ENCODE results near the gene INVS. TPM values are rescaled to one million over a fixed set of nuclear protein-coding genes. Genes with fewer than 3 reads are reported as not detected.

INVS gene
- total RNA-seq, 1 donor from 2014 or later = 24.2 TPM

- no peak for DNase-seq
Measured at GRCh38 chr9:100340224-100340623, 241.2 kb downstream of the INVS start.

DNA sequence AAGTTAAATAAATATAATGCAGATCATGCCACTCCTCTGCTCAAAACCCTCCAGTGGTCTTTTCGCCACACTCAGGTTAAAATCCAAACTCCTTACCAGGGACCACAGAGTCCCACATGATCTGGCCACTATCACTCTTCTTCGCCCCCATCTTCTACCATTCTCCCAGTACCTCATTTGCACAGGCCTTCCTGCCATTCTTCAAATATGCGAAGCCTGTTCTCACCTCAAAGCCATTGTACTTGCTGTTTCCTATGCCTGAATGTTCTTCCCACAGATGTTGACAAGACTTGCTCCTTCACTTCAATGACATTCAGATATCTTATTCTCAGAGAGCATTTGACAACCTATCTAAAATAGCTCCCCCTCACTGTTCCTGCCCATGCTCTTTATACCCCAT is 242.8 kb downstream of the INVS start:
- no peak for DNase-seq

- DNase-seq = no peak
Measured at GRCh38 chr9:100346836-100347235, 247.8 kb downstream of the INVS start.

DNA sequence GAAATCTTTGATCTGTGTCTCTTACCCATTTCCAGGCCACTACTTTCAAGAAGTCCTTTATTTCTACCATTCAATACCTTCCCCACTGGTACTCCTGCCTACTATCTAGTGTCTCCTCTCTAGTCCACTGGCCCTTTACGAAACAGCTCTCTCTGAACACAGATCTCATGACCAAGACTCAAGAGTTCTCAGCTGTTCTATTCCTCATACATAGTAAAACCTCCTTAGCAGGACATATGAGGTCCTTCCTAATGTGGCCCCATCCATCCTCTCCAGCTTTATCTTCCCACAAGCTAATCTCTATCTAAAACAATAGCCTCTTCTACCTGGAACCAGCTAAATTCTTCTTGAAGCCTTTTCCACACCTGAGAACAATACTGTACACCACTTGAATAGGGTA is 251.1 kb downstream of the INVS start:
- no peak for DNase-seq

Small RNA genes lying within 50 kb of the gene (small RNA-seq; reads per million reads assigned to genes)
- gene RN7SL75P = not detected

Other genes with a start within 250 kb of the INVS start
- gene STX17, start 192.6 kb upstream of the INVS start, total RNA-seq = 22.6 TPM
- 31.5 TPM for gene ERP44, start 243 bp upstream of the INVS start, total RNA-seq

Data from occipital lobe (tissue), 3 donors.